SU-DHL-6 (cell line): ENCODE measurements around the gene AGPAT3.

Experiments used
- H2AFZ ChIP-seq: fragments of 200-600 bp; sonication (generic); 2 replicates; pipeline ENCODE4 v1.6.1; 2014; ENCODE audit warnings: low read depth, mild to moderate bottlenecking, moderate library complexity, mixed read lengths, antibody characterized with exemption, low read length; ENCODE audit not compliant: severe bottlenecking
- H3F3A ChIP-seq: fragments of 200-600 bp; shearing (Covaris generic); 2 replicates; pipeline ENCODE4 v1.6.0; 2016; ENCODE audit warnings: antibody characterized with exemption, mild to moderate bottlenecking; ENCODE audit not compliant: insufficient read depth
- H3K27ac ChIP-seq: fragments of 200-600 bp; sonication (generic); 2 replicates; pipeline ENCODE4 v1.5.1; 2016; ENCODE audit warnings: low read depth, mild to moderate bottlenecking, low read length, moderate library complexity, mixed read lengths
- H3K27me3 ChIP-seq: fragments of 200-600 bp; sonication (generic), shearing (Covaris generic); 2 replicates; pipeline ENCODE4 v1.6.0; 2014; ENCODE audit warnings: mild to moderate bottlenecking, low read length
- H3K36me3 ChIP-seq: fragments of 200-600 bp; sonication (generic); 2 replicates; pipeline ENCODE4 v1.6.1; 2014; ENCODE audit warnings: mild to moderate bottlenecking, low read length, mixed read lengths
- H3K4me2 ChIP-seq: fragments of 300-600, 200-600 bp; shearing (Covaris generic), sonication (generic); 2 replicates; pipeline ENCODE4 v1.6.0; 2014; ENCODE audit warnings: low read length, low read depth, mild to moderate bottlenecking; ENCODE audit not compliant: poor library complexity, severe bottlenecking
- H3K4me3 ChIP-seq: fragments of 200-600 bp; sonication (generic); 2 replicates; pipeline ENCODE4 v1.5.1; 2014; ENCODE audit warnings: antibody characterized with exemption, low read length, mild to moderate bottlenecking, mixed read lengths; ENCODE audit not compliant: insufficient read depth, poor library complexity, severe bottlenecking
- H3K79me2 ChIP-seq: fragments of 200-600 bp; sonication (generic); 2 replicates; pipeline ENCODE4 v1.6.1; 2014; ENCODE audit warnings: mild to moderate bottlenecking, low read length, moderate library complexity; ENCODE audit not compliant: insufficient read depth
- H3K9ac ChIP-seq: fragments of 200-600 bp; sonication (generic); 2 replicates; pipeline ENCODE4 v1.7.0; 2014; ENCODE audit warnings: mild to moderate bottlenecking, low read length
- H3K9me2 ChIP-seq: fragments of 200-600 bp; sonication (generic); replicated peaks from 2 replicates; pipeline ENCODE4 v1.6.1; 2014; ENCODE audit warnings: low read length; ENCODE audit not compliant: insufficient read depth
- H3K9me3 ChIP-seq: fragments of 200-600 bp; sonication (generic); 2 replicates; pipeline ENCODE4 v1.6.1; 2014; ENCODE audit warnings: low read length, mixed read lengths; ENCODE audit not compliant: insufficient read depth
- H4K20me1 ChIP-seq: fragments of 200-600 bp; sonication (generic); 2 replicates; pipeline ENCODE4 v1.6.1; 2014; ENCODE audit warnings: low read depth, mild to moderate bottlenecking, antibody characterized with exemption, low read length, moderate library complexity, mixed read lengths
- CTCF ChIP-seq: fragments of 200-600 bp; sonication (generic); IDR thresholded peaks from one replicate; pipeline ENCODE4 v1.5.1; 2017; ENCODE audit warnings: antibody characterized with exemption, mild to moderate bottlenecking, low read length, moderate library complexity; ENCODE audit not compliant: insufficient read depth, poor library complexity, severe bottlenecking
- EZH2phosphoT487 ChIP-seq: fragments of 200-600 bp; sonication (generic), shearing (Covaris generic); conservative IDR thresholded peaks from 2 replicates; pipeline ENCODE4 v1.6.1; 2018; ENCODE audit warnings: mild to moderate bottlenecking, antibody characterized with exemption, low read length, moderate library complexity, mixed read lengths

Gene AGPAT3

GRCh38 chr21:43835050-43835449 is 30.0 kb upstream of the AGPAT3 start:
- no peak overlapping the region for H3K9ac ChIP-seq
- H3K27me3 ChIP-seq, result no peaks in the 10 kb centered on the region
- no peaks in the 10 kb centered on the region for H3K9me3 ChIP-seq
- no peak overlapping the region for H3K27ac ChIP-seq
- no peaks in the 10 kb centered on the region for H3K79me2 ChIP-seq
- H3K9me2 ChIP-seq, result no peaks in the 10 kb centered on the region
- H3K4me2 ChIP-seq, result no peak overlapping the region
- no peaks in the 10 kb centered on the region for H4K20me1 ChIP-seq
- H3K36me3 ChIP-seq, result no peaks in the 10 kb centered on the region
- no peak overlapping the region for H2AFZ ChIP-seq
- H3F3A ChIP-seq, result no peaks in the 10 kb centered on the region
- H3K4me3 ChIP-seq, result no peak overlapping the region
- TF ChIP-seq CTCF, result no peak
- TF ChIP-seq EZH2phosphoT487, result no peak

- no peaks in the 10 kb centered on the region for H3K36me3 ChIP-seq
- no peak overlapping the region for H3K9ac ChIP-seq
- no peak overlapping the region for H3K27ac ChIP-seq
- no peaks in the 10 kb centered on the region for H3F3A ChIP-seq
- no peaks in the 10 kb centered on the region for H3K9me3 ChIP-seq
- H3K9me2 ChIP-seq, result no peaks in the 10 kb centered on the region
- H3K27me3 ChIP-seq, result no peaks in the 10 kb centered on the region
- no peak overlapping the region for H3K4me2 ChIP-seq
- H3K4me3 ChIP-seq, result no peak overlapping the region
- no peak overlapping the region for H2AFZ ChIP-seq
- H4K20me1 ChIP-seq, result no peaks in the 10 kb centered on the region
- TF ChIP-seq CTCF, result no peak
- no peak for TF ChIP-seq EZH2phosphoT487
- H3K79me2 ChIP-seq, result no peaks in the 10 kb centered on the region
These were observed 29.2 kb upstream of the AGPAT3 start for GRCh38 chr21:43835861-43836260.

GRCh38 chr21:43836616-43837015 is 28.4 kb upstream of the AGPAT3 start:
- Histone ChIP-seq H3K36me3 (no peaks in the 10 kb centered on the region), H3K9ac (no peak overlapping the region), H3K4me3 (no peak overlapping the region), H2AFZ (no peak overlapping the region), H3K4me2 (no peak overlapping the region), H3K27ac (no peak overlapping the region), H3K9me3 (no peaks in the 10 kb centered on the region), H3K9me2 (no peaks in the 10 kb centered on the region), H4K20me1 (no peaks in the 10 kb centered on the region), H3K27me3 (no peaks in the 10 kb centered on the region), H3F3A (no peaks in the 10 kb centered on the region), H3K79me2 (no peaks in the 10 kb centered on the region)
- TF ChIP-seq EZH2phosphoT487 (no peak), CTCF (no peak)
